GM23248 (cell line): ENCODE measurements around the gene STOM.

Experiments used
- EZH2 ChIP-seq: fragments of 200-600 bp; sonication (generic); IDR thresholded peaks from 2 replicates; pipeline ENCODE4 v1.6.1; 2018; ENCODE audit warnings: antibody characterized with exemption, mild to moderate bottlenecking; ENCODE audit not compliant: insufficient read depth, poor library complexity, severe bottlenecking
- EZH2phosphoT487 ChIP-seq: fragments of 200-600 bp; sonication (generic); IDR thresholded peaks from 2 replicates; pipeline ENCODE4 v1.6.1; 2018; ENCODE audit warnings: antibody characterized with exemption, moderate library complexity, mild to moderate bottlenecking, low read depth; ENCODE audit not compliant: insufficient read depth

GRCh38 chr9:121333950-121334773 lies 35.9 kb downstream of the STOM start:
- TF ChIP-seq EZH2phosphoT487 (no peak), EZH2 (no peak)
